Measurements from ENCODE around the gene TPM1.

The TPM1 gene

GRCh38 chr15:63080634-63081250 lies 38.2 kb downstream of the TPM1 start:
- H3K27ac ChIP-seq (ENCODE audit: poor library complexity, severe bottlenecking) = no peak overlapping the region
- ATAC-seq (ENCODE audit: low read depth) (no peak), DNase-seq (ENCODE audit: low spot score) (no peak)

GRCh38 chr15:63082366-63082765 lies 39.8 kb downstream of the TPM1 start:
- H3K4me3 ChIP-seq (ENCODE audit: severe bottlenecking) = no peak overlapping the region
- no peaks in the 10 kb centered on the region for H3K36me3 ChIP-seq (ENCODE audit: low read depth)
- ATAC-seq (ENCODE audit: low read depth) (no peak), DNase-seq (ENCODE audit: low spot score) (no peak)
- peaks cover 6% of the 10 kb centered on the region for H3K4me1 ChIP-seq (ENCODE audit: insufficient read depth, poor library complexity, severe bottlenecking)
- H3K9me3 ChIP-seq (ENCODE audit: severe bottlenecking) = no peaks in the 10 kb centered on the region
- no peaks in the 10 kb centered on the region for H3K27me3 ChIP-seq (ENCODE audit: insufficient read depth, poor library complexity, severe bottlenecking)
- no peak overlapping the region for H3K27ac ChIP-seq (ENCODE audit: poor library complexity, severe bottlenecking)
- TF ChIP-seq CTCF (IDR thresholded peaks at IDR 0.05; ENCODE audit: poor library complexity, severe bottlenecking) = no peak

More at GRCh38 chr15:63080634-63081250, 38.2 kb downstream of the TPM1 start:
- H3K4me3 ChIP-seq (ENCODE audit: severe bottlenecking) = no peak overlapping the region
- peaks cover 6% of the 10 kb centered on the region for H3K4me1 ChIP-seq (ENCODE audit: insufficient read depth, poor library complexity, severe bottlenecking)
- no peak for TF ChIP-seq CTCF (IDR thresholded peaks at IDR 0.05; ENCODE audit: poor library complexity, severe bottlenecking)
- no peaks in the 10 kb centered on the region for H3K27me3 ChIP-seq (ENCODE audit: insufficient read depth, poor library complexity, severe bottlenecking)
- no peaks in the 10 kb centered on the region for H3K36me3 ChIP-seq (ENCODE audit: low read depth)
- no peaks in the 10 kb centered on the region for H3K9me3 ChIP-seq (ENCODE audit: severe bottlenecking)

- no peaks in the 10 kb centered on the region for H3K27me3 ChIP-seq (ENCODE audit: insufficient read depth, poor library complexity, severe bottlenecking)
- no peak for DNase-seq (ENCODE audit: low spot score)
- H3K36me3 ChIP-seq (ENCODE audit: low read depth) = no peaks in the 10 kb centered on the region
- peaks cover 6% of the 10 kb centered on the region for H3K4me1 ChIP-seq (ENCODE audit: insufficient read depth, poor library complexity, severe bottlenecking)
- no peaks in the 10 kb centered on the region for H3K9me3 ChIP-seq (ENCODE audit: severe bottlenecking)
- no peak overlapping the region for H3K27ac ChIP-seq (ENCODE audit: poor library complexity, severe bottlenecking)
- no peak overlapping the region for H3K4me3 ChIP-seq (ENCODE audit: severe bottlenecking)
- TF ChIP-seq CTCF (IDR thresholded peaks at IDR 0.05; ENCODE audit: poor library complexity, severe bottlenecking) = no peak
- no peak; the same call in 2 of the 3 replicates for ATAC-seq (ENCODE audit: low read depth)
Measured at GRCh38 chr15:63083044-63083443, 40.5 kb downstream of the TPM1 start.

GRCh38 chr15:63083541-63083940 lies 41.0 kb downstream of the TPM1 start:
- Histone ChIP-seq H3K4me1 (ENCODE audit: insufficient read depth, poor library complexity, severe bottlenecking) (peaks cover 6% of the 10 kb centered on the region), H3K4me3 (ENCODE audit: severe bottlenecking) (no peak overlapping the region), H3K27ac (ENCODE audit: poor library complexity, severe bottlenecking) (no peak overlapping the region), H3K36me3 (ENCODE audit: low read depth) (no peaks in the 10 kb centered on the region), H3K9me3 (ENCODE audit: severe bottlenecking) (no peaks in the 10 kb centered on the region), H3K27me3 (ENCODE audit: insufficient read depth, poor library complexity, severe bottlenecking) (no peaks in the 10 kb centered on the region)
- DNase-seq (ENCODE audit: low spot score) (no peak), ATAC-seq (ENCODE audit: low read depth) (no peak)
- no peak for TF ChIP-seq CTCF (IDR thresholded peaks at IDR 0.05; ENCODE audit: poor library complexity, severe bottlenecking)

GRCh38 chr15:63084806-63085205 lies 42.3 kb downstream of the TPM1 start:
- no peaks in the 10 kb centered on the region for H3K27me3 ChIP-seq (ENCODE audit: insufficient read depth, poor library complexity, severe bottlenecking)
- no peak for ATAC-seq (ENCODE audit: low read depth)
- no peaks in the 10 kb centered on the region for H3K36me3 ChIP-seq (ENCODE audit: low read depth)
- TF ChIP-seq CTCF (IDR thresholded peaks at IDR 0.05; ENCODE audit: poor library complexity, severe bottlenecking) = no peak
- H3K9me3 ChIP-seq (ENCODE audit: severe bottlenecking) = no peaks in the 10 kb centered on the region
- H3K27ac ChIP-seq (ENCODE audit: poor library complexity, severe bottlenecking) = no peak overlapping the region
- no peak for DNase-seq (ENCODE audit: low spot score)
- peaks cover 6% of the 10 kb centered on the region for H3K4me1 ChIP-seq (ENCODE audit: insufficient read depth, poor library complexity, severe bottlenecking)
- H3K4me3 ChIP-seq (ENCODE audit: severe bottlenecking) = no peak overlapping the region

Measured in RWPE2 (cell line).